GM21390 (cell line): ENCODE data around the gene SERPINB1.
"Not testable (repeated sequence)": the region's sequence is repeated elsewhere in the genome, so short reads cannot be mapped to it uniquely, and the experiment has no call there.

Experiments
- ATAC-seq: cut with Tn5 transposase; IDR thresholded peaks from one replicate; pipeline ENCODE4 v1.9.1; 2021; ENCODE audit not compliant: unreplicated experiment

SERPINB1 gene

GRCh38 chr6:2819115-2819514 is 22.5 kb downstream of the SERPINB1 start:
- ATAC-seq, result no peak

GRCh38 chr6:2818593-2818992 is 23.1 kb downstream of the SERPINB1 start:
- ATAC-seq, result no peak

- ATAC-seq, result no peak
Measured at GRCh38 chr6:2817903-2818443, 23.7 kb downstream of the SERPINB1 start.

GRCh38 chr6:2816158-2816557 is 25.5 kb downstream of the SERPINB1 start:
- no peak for ATAC-seq

- ATAC-seq, result no peak
Measured at GRCh38 chr6:2812695-2813094, 29.0 kb downstream of the SERPINB1 start.

GRCh38 chr6:2810092-2810671 is 31.5 kb downstream of the SERPINB1 start:
- ATAC-seq, result no peak

- no peak for ATAC-seq
Measured at GRCh38 chr6:2809015-2809414, 32.6 kb downstream of the SERPINB1 start.

- no peak for ATAC-seq
Measured at GRCh38 chr6:2807342-2808090, 34.1 kb downstream of the SERPINB1 start.

GRCh38 chr6:2806644-2807043 is 35.0 kb downstream of the SERPINB1 start:
- no peak for ATAC-seq

- no peak for ATAC-seq
Measured at GRCh38 chr6:2805031-2805430, 36.6 kb downstream of the SERPINB1 start.

- no peak for ATAC-seq
Measured at GRCh38 chr6:2804516-2804915, 37.1 kb downstream of the SERPINB1 start.

GRCh38 chr6:2803731-2804429 is 37.8 kb downstream of the SERPINB1 start:
- no peak for ATAC-seq

GRCh38 chr6:2802521-2803060 is 39.1 kb downstream of the SERPINB1 start:
- no peak for ATAC-seq

- ATAC-seq, result not testable (repeated sequence)
Measured at GRCh38 chr6:2801687-2802086, 40.0 kb downstream of the SERPINB1 start.

GRCh38 chr6:2800552-2801316 is 40.9 kb downstream of the SERPINB1 start:
- no peak for ATAC-seq

GRCh38 chr6:2799936-2800527 is 41.6 kb downstream of the SERPINB1 start:
- no peak for ATAC-seq

GRCh38 chr6:2798586-2799134 is 43.0 kb downstream of the SERPINB1 start:
- ATAC-seq, result no peak

- no peak for ATAC-seq
Measured at GRCh38 chr6:2797564-2798031, 44.1 kb downstream of the SERPINB1 start.

- no peak for ATAC-seq
Measured at GRCh38 chr6:2796861-2797260, 44.8 kb downstream of the SERPINB1 start.

- ATAC-seq, result no peak
Measured at GRCh38 chr6:2795956-2796355, 45.7 kb downstream of the SERPINB1 start.
